Cortex of kidney (tissue), 1 donor: ENCODE results near the gene ETFA.

ENCODE experiments used
- DNase-seq: peaks from one replicate; lab custom pipeline; 2025; lab: John Stamatoyannopoulos, UW

The ETFA gene

DNA sequence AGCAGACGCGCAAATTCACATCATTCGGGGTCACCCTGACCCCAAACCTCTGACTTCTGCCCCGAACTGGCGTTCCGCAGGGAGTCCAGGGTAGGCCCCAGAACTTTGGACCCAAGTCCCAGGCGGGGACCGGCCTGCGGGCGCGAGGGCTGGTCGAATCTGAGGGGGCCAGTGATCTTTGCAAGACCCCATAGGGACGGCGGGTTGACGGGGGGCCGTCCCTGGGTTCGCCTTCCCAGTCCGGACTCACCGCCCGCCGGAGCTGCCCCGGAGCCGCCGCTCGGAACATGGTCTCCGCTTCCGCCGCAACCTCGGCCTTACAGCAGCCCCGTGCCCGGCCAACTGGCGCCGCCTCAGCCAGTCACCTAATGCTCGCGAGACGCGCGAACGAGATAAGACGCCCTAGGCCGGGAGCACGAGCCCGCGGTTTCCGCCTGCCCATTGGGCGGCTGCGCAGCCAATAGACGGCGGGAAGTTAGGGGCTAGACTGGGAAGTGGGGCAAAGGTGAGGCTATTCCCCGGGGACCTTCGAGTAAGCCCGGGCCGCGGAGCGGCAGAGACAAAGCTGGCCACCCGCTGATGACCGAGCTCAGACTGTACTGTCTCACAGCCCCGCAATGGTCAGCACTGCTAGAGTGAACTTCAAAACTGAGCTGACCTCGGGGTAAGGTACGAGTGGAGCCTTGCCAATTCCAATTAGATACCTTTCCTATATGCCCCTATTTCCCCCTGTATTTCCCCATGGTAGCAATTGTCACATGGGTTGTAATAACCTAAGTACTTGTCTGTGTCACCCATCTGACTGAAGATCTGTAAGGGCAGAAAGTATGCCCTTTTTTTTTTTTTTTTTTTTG is at the start of gene ETFA:
Gene ETFA (minus strand): TSS at position 370 of the 854 bp plus-strand sequence. CDS start 81 bp downstream, at position 289.
- peak; percentile 40 for DNase-seq

DNA sequence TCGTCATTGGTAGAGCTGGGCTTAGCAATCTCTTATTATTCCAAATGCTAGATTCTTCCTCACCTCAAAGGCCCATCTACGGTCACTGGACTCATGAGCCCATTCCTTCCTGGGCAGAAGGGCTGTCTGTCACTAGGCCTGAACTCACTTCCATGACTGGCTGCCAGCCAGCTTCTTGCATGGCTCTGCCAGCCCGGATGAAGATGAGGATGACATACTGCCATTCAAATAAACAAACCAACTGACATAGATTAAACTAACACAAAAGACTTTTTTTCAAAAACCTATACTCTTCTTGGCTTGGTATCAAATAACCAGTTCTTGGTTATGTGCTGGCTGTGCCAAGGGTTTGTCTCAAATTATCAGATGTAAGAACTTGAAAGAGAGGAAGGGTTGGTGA is 49.1 kb upstream of the ETFA start:
- DNase-seq, result no peak

DNA sequence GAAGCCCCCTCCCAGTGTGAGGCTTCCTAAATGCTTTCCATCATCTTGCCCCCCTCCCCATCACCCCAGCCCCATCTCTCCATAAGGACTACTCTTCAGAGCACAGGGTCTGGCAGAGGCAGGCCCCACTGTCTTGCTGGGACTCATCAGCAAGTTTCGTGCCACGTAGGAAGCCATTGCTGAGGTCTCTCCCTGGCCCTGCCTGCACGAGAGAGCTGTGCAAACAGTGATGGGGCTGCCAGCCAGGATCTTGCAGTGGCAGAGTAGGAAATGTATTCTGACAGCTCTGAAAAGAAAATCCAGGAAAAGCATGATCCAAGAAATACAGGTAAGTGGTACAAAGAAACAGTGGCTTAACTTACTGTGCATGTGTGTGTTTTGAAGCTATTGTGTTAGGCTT is 47.9 kb upstream of the ETFA start:
- no peak for DNase-seq

DNA sequence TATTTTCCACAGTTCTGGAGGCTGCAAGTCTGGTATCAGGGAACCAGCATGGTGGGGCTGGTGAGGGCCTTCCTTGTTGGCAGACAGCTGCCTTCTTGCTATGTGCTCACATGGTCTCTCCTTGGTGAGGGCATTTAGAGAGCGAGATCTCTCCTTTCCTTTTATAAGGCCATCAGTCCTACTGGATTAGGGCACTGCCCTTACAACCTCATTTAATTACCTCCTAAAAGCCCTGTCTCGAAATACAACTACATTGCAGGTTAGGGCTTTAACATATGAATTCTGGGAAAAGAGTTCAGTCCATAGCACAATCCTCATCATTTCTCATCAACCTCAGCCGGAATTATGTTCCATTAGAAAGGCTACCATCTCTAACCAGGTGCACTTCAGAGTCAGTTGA is 47.2 kb upstream of the ETFA start:
- DNase-seq, result no peak

DNA sequence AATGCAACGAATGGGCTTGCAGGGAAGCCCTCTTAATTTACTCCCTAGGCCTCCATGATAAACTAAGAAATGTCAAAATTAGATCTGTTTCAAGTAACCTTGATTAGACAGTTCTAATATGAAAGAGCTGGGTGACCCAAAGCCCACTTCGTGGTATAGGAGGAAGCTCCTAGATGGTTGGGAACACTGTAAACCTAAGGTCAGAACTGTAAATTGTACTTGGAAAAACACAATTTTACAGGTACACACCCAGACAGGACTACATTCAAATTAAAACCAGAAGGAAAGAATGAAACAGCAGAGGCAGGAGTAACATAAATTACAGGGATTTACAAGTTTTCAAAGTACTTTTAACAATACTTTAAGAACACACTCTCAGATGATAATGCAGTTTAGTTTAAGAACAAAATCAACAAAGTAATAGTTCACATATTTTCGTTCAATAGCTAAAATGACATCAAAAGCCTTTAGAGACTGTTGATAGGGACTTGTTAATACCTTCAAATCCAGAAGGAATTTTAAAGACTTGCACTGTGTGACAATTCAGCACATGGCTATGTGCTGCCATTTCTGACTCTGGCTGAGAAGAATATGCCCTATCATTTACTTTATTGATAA is 43.7 kb upstream of the ETFA start:
- no peak for DNase-seq

DNA sequence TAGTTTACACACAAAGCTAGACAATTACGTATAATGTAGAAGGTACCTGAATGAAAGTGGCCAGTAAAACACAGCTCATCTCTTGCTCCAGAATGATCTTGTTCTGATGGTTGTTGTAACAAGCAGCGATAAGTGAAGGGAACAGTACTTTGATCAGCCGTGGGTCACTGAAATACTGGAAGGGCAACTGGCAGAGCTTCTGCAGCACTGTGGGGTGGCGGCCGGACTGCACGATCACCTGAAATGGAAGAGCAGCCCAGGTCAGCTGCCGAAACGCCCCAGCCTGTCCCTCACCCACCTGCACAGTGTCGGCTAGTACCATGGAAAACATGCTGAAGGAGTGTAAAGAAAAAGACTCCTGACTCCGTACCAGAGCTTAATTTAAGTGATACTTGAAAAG is 42.6 kb upstream of the ETFA start:
- DNase-seq, result no peak

DNA sequence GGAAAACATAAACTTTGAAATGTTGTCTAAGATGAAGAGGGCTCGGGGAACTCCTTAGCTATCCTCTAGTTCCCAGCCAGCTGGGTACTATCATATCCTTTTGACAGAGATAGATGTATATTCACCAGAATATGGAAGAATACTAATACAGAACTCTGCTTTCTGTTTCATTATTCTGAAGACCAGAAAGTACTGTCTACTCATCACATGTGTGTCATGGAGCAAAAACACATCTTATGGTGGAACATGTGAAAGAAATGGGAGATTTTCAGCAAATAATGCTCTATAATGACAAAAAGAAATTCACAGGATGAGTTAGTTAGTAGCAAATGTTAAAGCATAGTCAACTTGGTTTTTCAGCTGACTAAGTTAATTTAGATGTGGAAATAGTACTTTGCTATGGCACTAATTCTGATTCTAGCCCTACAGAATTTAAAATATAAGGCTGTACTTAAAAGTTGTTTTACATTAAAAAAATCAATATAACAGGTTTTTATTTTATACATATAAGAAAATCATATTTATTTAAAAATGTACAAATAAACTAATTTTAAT is 41.8 kb upstream of the ETFA start:
- DNase-seq, result no peak

DNA sequence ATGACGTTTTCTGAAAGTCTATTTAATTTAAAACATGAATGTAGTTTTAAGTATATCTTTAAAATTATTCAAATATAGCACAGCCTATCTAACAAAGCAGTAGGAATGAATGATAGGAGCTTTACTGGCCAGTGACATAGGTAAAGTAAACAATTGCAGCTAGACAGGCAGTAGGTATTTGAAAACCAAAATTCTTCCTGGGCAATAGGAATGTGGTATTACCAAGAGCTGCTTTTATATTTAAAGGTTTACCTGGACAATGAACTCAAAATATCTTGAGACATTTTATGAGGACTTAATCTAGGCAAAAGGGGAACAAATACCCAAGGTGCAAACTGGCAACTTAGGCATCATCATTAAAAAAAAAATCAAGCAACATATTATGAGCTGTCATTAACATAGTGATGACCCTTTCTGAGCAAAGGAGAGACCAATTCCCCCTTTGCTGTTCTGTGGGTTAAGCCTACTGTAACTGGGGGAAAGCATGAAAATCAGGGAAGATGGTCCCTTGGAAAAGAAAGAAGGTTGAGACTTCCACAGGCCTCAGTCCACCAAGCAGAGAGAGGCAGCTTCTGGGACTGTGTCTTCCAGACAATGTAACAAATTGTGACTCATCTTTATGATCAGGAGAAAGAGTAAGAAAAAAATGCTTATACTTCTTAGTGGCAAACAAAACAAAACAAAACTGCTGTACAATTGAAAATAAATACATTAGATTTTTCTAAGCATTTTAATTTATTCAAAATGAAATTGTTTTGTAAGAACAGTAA is 38.2 kb upstream of the ETFA start:
- no peak for DNase-seq

DNA sequence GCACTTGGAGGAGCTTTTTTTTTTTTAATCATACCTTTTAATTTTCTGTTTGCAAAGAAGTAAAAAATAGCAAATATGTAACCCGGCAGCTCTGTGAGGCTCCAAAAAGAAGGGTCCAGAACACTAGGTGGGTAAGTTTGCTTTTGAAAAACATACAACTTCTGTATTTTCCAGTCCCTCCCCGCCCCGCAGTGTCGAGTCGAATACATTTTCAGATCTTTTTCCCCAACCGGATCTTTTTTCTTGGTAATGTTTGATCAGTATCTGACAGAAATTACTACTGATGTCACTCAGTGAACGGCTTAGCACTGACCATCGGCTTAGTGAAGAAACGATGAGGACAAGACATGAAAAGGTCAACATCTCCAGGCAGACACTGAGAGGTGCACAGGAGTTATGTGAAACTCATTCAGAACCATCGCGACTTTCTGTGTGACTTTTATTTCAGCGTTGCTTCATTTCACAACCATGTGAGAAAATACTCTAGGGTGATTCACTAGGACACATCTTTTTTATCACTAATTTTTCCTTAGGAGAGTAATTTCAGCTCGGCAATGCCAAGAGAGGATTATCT is 36.3 kb upstream of the ETFA start:
- DNase-seq, result no peak

DNA sequence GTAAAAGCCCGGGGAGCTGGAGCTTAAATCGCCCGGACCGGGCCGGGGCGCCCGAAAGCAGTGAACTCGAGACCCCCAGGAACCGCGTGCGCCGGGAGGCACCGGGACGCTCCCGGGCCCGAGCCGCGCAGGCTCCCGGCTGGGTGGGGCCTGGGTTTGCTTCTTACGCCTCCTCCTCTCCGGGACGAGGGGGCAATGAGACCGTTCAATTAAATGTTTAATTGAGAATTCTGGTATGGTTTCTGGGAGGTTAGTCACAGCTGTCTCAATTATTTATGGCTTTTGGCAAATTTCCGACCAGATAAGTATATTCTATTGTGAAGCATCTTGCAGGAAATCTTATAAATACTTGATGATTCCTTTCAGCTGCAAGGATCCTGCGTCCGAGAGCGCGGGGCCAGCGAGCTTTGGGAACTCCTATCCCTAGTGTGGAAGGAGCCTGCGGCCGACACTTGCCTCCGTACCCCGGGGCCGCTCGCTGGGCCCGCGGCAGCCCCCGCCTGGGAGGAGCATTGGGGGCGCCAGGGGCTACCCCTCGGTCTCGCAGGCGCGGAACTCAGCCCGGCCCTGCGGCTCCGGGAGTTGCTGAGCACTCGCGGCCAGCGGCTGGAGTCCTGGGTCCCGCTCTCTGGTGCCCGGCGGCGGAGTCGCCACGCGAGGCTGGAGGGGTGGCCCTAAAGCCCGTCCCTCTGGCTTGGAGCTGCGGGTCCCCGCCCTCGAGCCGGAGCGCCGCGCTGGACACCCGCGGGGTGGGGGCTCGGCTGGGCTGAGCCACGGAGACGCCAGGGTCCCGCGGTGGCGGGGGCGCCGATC is 35.6 kb upstream of the ETFA start:
- DNase-seq, result no peak

DNA sequence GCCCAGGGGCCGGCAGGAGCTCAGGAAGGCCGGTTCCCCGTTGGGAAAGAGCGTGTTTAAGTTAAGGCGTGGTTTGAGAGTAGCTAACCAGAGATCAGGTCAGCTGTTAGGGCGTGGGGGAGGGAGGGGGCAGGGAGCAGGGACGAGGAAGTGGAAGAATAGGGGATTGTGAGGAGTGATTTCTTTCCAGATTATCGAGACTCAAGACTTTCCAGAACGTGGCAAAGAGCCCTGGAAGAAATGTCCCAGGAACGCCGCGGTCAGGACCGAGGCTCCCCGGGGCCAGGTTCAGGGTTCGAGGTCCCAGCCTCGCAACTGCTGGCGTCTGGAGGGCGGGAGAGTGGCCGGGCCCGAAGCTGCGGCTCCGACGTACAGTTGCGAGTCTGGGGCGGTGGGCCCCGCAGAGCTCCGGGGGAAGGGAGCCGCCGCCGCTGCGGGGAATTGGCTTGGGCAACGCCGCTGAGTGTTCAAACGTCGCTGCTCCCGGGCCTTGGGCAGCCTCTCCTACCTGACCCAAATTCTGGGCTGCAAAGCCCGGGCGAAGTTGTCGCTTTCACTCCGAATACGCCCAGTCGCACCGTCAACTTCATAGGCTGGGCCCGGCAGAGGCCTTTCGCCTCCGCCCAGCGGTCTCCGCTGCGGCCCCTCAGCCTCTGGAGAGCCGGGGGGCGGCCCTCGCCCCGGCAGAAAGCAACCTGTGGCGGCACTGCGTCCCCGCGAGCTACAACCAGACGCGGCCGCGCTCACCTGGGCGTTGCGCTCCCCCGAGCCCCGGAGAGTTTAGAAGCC is 34.8 kb upstream of the ETFA start:
- no peak for DNase-seq

DNA sequence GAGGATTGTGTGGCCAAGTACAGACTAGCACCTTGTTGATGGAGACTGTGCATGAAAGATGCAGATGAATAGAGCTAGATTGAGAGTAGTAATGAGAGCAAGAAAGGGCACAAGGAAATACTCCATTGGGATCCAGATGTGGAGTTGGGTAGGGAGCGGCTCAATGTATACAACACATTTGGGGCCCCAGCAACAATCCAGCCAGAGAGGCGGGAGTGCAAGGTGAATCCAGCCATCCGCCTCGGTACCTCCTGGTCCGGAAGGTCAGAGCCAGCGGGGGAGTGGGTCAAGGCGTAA is 34.3 kb upstream of the ETFA start:
- no peak for DNase-seq

DNA sequence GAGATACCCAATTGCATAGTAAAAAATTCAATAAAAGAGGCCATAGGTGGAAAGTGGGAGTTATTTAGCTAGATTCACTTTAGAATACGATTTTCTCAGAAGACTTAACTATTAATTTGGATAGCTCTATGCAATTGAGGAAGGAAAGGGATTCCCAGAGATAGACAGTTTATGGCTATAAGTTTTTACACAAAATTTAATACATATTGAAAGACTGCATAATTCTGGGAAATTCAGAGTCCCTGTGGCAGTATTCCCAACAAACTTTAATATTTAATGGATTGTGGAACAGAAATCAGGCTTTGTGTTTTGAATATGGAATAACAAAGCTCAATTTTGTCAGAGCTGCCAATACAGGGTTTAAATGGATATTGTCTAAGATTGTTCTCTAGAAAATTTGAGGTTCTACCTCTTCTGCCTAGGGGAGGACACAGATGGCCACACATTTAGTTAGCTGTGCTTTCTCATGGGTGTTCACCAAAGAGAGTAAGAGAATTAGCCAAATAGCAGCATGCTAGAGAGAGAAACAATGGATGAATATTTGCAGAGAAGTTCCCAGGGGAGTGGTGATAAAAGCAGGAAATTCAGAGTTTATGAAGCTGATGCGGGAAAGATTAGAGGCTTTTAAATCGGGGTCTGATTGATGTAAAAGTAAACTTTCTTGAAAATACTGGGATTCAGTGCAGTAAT is 33.8 kb upstream of the ETFA start:
- no peak for DNase-seq

DNA sequence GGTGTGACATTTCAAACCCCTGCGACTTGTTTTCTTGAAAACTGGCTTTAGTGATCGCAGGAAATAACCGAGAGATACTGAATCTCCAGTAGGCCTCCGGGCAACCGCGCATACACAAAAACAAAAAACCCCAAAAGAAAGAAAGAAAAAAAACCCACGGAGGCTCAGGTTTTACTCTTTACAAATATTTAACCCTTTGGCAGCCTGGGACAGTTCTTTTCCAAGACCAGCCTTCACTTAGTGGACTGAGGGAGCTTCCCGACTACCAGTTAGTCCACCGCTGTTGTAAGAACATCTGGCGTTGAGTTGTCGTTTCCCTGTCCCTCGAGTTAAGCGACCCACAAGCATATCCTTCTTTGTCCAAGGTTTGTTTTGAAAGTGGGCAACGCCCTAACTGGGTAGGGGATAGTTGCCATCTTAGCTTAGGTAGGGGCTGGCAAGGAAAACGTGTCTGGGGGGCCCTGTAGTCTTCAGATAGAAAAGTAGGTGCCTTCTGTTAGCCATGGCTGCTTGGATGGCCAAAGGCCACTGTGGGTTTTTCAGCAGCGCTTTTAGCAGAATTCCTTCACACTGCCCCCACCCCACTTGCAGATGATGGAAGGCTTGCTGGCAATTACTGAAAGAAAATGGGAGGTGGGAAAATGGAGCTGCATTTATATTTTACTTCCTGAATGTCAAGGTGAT is 32.2 kb upstream of the ETFA start:
- no peak for DNase-seq

DNA sequence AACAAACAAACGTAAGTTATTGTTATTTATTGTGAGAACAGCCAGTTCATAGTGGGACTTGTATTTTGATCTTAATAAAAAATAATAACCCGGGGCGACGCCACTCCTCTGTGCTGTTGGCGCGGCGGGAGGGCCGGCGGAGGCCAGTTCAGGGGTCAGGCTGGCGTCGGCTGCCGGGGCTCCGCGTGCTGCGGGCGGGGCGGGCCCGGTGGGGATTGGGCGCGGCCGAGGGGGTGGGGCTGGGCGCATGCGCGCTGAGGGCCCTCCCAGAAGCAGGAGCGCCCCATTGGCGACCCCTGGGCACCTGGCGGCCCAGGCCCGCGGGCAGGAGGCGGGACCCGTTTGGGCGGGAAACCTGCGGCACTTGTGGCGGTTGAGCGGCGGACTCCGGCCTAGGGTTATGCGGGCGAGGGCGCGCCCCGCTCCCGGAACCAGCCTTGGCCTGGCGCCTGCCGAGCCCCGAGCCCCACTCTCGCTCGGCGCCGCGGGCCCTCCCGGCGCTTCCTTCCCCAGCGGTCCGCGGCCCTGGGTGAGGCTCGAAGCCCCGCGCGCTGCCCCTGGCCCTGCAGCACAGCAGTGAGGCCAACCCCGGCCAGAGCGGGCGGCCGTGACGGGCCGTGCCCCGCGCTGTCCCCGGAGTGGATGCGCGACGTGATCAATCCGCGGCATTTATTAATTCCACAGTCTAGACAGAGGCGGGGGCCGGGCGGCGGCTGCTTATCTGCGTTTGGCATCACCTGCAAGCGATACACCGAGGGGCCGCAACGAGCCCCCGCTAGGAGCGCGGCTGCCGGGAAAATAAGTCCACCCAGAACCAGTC is 31.3 kb upstream of the ETFA start:
- no peak for DNase-seq

DNA sequence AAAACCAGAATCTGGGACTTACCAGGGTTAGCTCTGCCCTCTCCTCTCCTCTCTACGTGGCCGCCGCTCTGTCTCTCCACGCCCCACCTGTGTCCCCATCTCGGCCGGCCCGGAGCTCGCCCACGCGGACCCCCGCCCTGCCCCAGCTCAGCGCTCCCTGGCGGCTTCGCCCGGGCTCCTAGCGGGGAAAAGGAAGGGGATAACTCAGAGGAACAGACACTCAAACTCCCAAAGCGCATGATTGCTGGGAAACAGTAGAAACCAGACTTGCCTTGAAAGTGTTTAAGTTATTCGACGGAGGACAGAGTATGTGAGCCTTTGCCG is 30.8 kb upstream of the ETFA start:
- DNase-seq, result no peak

DNA sequence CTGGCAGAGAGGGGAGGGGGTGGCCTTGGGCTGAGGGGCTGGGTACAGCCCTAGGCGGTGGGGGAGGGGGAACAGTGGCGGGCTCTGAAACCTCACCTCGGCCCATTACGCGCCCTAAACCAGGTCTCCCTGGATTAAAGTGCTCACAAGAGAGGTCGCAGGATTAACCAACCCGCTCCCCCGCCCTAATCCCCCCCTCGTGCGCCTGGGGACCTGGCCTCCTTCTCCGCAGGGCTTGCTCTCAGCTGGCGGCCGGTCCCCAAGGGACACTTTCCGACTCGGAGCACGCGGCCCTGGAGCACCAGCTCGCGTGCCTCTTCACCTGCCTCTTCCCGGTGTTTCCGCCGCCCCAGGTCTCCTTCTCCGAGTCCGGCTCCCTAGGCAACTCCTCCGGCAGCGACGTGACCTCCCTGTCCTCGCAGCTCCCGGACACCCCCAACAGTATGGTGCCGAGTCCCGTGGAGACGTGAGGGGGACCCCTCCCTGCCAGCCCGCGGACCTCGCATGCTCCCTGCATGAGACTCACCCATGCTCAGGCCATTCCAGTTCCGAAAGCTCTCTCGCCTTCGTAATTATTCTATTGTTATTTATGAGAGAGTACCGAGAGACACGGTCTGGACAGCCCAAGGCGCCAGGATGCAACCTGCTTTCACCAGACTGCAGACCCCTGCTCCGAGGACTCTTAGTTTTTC is 30.2 kb upstream of the ETFA start:
- DNase-seq, result no peak

DNA sequence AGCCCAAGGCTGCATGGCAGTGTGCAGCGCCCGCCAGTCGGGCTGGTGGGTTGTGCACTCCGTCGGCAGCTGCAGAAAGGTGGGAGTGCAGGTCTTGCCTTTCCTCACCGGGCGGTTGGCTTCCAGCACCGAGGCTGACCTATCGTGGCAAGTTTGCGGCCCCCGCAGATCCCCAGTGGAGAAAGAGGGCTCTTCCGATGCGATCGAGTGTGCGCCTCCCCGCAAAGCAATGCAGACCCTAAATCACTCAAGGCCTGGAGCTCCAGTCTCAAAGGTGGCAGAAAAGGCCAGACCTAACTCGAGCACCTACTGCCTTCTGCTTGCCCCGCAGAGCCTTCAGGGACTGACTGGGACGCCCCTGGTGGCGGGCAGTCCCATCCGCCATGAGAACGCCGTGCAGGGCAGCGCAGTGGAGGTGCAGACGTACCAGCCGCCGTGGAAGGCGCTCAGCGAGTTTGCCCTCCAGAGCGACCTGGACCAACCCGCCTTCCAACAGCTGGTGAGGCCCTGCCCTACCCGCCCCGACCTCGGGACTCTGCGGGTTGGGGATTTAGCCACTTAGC is 29.6 kb upstream of the ETFA start:
- no peak for DNase-seq
